Left cardiac atrium (tissue), 4 donors: ENCODE results near the gene MYO1D. TPM values are rescaled to one million over a fixed set of nuclear protein-coding genes. Genes with fewer than 3 reads are reported as not detected.
"Not testable (repeated sequence)": the region's sequence is repeated elsewhere in the genome, so short reads cannot be mapped to it uniquely, and the experiment has no call there.

ENCODE experiments used
- ATAC-seq, 2 donors: fragments of 200-7000 bp; cut with Tn5 transposase; one replicate each; pipeline ENCODE4 v1.9.1; 2020; ENCODE audit warnings: mild to moderate bottlenecking in 2 of 2, moderate library complexity in 2 of 2
- DNase-seq: peaks from one replicate; pipeline ENCODE4 v3.0.0-alpha.2; 2020
- intact Hi-C, 2 donors: fragments of 100-400 bp; cut with DNase I; formaldehyde crosslinking; loops; one replicate each; pipeline versions ENCODE4 v1.14.1 to v1.15.1; 2022 to 2023
- total RNA-seq, 2 donors: library from RNA; stranded (reverse); fragmentation: NEBNext Ultra II Directional; extraction: Animal tissue kit (Norgen Biotek cat#: 25700); gene quantifications; one replicate each; pipeline ENCODE4 v1.2.1, GENCODE V29; 2021
- donor health status: DM: no; HTN: yes; CAD: no.
- donor health status: DM: no; HTN: yes; CAD: no; lungs with severe emphysema.
- donor health status: DM: yes; HTN: yes; CAD: no.
- donor health status: Dilated cardiomyopathy.

MYO1D gene
- total RNA-seq, 2 donors from 2014 or later, result 9.5 to 21.8 TPM

GRCh38 chr17:32483451-32484019 lies 393.4 kb downstream of the MYO1D start:
- peak; percentile 85 for DNase-seq
- ATAC-seq, result peak; percentile 65 to 74
- intact Hi-C loops, result loop anchor here in 1 of 2 donors (10.0 kb wide), 1 partner anchor 271 kb away; no protein-coding TSS in a partner anchor

DNA sequence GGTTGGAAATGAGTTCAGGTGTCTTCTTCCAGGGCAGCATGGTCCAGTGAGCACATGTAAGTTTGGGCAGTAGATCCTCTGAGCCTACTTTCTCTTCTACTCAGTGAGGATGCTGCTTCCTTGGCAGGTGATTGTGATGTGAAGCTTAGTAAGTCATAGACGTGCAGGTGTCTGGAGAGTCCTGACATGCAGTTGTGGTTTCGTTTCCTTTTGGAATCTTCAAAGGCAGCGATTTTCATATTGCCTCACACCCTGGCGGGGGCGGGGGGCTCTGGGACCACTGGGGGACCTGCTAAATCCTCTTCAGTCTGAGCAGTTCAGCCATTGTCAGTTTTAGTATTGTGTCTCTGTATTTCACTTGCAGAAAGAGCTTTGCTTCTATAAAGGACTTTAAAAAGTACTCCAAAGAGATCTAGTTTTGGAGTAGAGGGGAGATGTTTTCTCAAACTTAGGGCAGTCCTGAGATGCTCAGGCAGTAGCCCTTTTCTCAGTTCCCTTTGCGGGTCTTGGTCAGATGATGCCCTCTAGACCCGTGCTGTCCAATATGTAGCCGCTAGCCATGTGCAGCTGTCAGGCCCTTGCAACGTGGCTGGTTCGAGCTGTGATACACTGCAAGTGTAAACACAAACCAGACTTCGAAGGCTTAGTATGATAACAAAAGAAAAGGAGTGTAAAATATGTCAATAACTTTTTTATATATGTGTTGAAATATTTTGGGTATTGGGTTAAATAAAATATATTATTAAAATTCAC lies 394.2 kb downstream of the MYO1D start:
- intact Hi-C loops, result loop anchor here in 1 of 2 donors (10.0 kb wide), 1 partner anchor 272 kb away; no protein-coding TSS in a partner anchor
- DNase-seq (no peak), ATAC-seq (no peak)

DNA sequence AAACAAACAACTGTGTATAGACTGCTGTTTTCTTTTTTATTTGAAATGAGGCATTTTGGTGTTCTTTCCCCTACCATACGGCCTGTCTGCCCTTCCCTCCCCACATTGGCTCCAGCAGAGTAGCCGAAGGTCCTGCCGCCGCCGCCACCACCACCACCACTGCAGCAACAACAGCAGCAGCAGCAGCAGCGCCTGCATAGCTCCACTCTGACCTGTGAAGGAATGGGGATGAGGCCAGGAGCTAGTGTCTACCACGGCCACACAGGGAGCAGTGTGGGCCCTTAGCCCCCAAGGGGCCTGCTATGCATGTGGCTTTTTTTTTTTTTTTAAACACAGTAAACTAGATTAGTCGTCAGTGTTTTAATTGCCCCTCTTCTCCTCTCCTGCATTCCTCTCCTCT lies 395.7 kb downstream of the MYO1D start:
- ATAC-seq (no peak), DNase-seq (no peak)
- intact Hi-C loops, result loop anchor here in 1 of 2 donors (10.0 kb wide), 1 partner anchor 274 kb away; no protein-coding TSS in a partner anchor

- ATAC-seq (no peak), DNase-seq (no peak)
- intact Hi-C loops, result no loop called here
Observed at GRCh38 chr17:32479074-32479617, 397.8 kb downstream of the MYO1D start.

GRCh38 chr17:32477220-32477619 lies 399.7 kb downstream of the MYO1D start:
- intact Hi-C loops, result no loop called here
- DNase-seq (no peak), ATAC-seq (no peak)

- DNase-seq (no peak), ATAC-seq (no peak)
- intact Hi-C loops, result no loop called here
Observed at GRCh38 chr17:32475258-32475657, 401.7 kb downstream of the MYO1D start.

DNA sequence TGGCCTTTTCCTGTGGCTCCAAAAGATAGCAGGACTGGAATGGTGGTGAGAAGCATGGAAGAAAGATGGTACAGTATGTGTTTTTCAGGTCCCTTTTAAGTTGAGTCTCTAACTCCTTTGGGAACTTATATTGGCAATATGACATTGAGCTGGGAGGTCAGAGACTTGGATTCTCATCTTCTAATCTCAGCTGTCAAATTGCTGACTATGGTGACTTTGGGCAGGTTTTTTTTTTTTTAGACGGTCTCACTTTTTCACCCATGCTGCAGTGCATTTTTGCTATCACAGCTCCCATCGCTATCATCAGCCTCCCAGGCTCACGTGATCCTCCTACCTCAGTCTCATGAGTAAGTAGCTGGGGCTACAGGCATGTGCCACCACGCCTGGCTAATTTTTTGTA lies 405.3 kb downstream of the MYO1D start:
- intact Hi-C loops, result no loop called here
- ATAC-seq (no peak), DNase-seq (no peak)

GRCh38 chr17:32470405-32471167 lies 406.3 kb downstream of the MYO1D start:
- DNase-seq, result no peak
- intact Hi-C loops, result no loop called here
- peak; percentile 30 to 48 for ATAC-seq

GRCh38 chr17:32467949-32468348 lies 409.0 kb downstream of the MYO1D start:
- ATAC-seq, result no peak
- intact Hi-C loops, result no loop called here
- no peak for DNase-seq

GRCh38 chr17:32464374-32464773 lies 412.6 kb downstream of the MYO1D start:
- intact Hi-C loops, result loop anchor here (5.0 kb wide), 1 partner anchor 293 kb away; no protein-coding TSS in a partner anchor
- DNase-seq (no peak), ATAC-seq (no peak)

DNA sequence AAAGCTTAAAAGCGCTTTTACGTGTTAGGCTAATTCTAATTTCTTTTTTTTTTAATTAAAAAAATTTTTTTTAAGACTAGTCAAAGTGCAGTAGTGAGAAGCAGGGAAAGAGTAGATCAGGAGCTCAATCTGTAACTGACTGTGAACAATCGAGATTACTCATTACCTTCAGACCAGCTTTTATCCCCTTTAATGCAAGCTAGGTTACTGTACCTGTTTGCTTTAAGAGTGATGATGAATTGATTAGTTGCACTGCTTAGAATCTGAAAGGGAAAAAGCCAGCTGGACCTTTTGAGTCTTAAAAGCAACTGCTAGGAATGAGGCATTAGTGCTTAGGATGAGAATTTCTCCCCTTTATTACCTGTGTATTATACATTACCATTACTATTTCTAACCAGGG lies 413.6 kb downstream of the MYO1D start:
- no peak for DNase-seq
- intact Hi-C loops, result loop anchor here (5.0 kb wide), 1 partner anchor 294 kb away; no protein-coding TSS in a partner anchor
- ATAC-seq, result no peak

GRCh38 chr17:32461853-32462617 lies 414.9 kb downstream of the MYO1D start:
- DNase-seq (peak; percentile 56), ATAC-seq (peak; percentile 44 to 69)
- intact Hi-C loops, result loop anchor here (5.0 kb wide), 1 partner anchor 295 kb away; no protein-coding TSS in a partner anchor

- ATAC-seq, result no peak
- intact Hi-C loops, result loop anchor here (5.0 kb wide), 1 partner anchor 296 kb away; no protein-coding TSS in a partner anchor
- no peak for DNase-seq
Observed at GRCh38 chr17:32461498-32461852, 415.4 kb downstream of the MYO1D start.

DNA sequence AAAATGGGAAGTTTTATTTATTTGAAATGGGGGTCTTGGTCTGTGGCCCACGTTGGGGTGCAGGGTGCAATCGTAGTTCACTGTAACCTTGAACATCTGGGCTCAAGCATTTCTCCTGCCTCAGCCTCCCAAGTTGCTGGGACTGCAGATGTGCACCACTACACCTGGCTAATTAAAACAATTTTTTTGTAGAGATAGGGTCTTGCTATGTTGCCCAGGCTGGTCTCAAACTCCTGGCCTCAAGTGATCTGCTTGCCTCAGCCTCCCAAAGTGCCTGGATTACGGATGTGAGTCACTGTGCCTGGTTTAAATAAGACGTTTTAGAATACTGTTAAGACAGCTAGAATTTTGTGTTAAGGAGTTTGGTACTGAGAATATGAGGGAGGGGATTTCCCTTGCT lies 416.9 kb downstream of the MYO1D start:
- ATAC-seq (no peak), DNase-seq (no peak)
- intact Hi-C loops, result loop anchor here (5.0 kb wide), 1 partner anchor 297 kb away; no protein-coding TSS in a partner anchor

DNA sequence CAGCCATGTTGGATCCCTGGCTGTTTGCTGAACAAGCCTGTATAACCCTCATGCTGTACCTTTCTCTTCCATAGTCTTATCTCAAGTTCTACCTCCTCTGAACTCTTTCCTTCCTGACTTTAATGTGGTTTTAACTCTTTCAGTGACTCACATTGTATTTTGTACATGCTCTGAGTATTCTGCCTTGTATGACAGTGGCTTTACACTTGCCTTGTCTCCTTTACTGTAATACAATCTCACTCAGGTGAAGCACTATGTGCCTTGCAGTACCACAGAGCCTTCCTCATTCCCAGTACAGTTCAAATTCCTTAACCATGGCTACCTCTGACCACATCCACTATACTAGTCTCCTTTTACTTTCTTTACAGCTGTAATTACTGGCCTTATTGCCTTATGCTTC lies 418.6 kb downstream of the MYO1D start:
- DNase-seq (no peak), ATAC-seq (no peak)
- intact Hi-C loops, result no loop called here

- intact Hi-C loops, result no loop called here
- no peak for ATAC-seq
- no peak for DNase-seq
Observed at GRCh38 chr17:32453370-32453769, 423.6 kb downstream of the MYO1D start.

- no peak for DNase-seq
- no peak for ATAC-seq
- intact Hi-C loops, result no loop called here
Observed at GRCh38 chr17:32452281-32452680, 424.6 kb downstream of the MYO1D start.

GRCh38 chr17:32451879-32452278 lies 425.0 kb downstream of the MYO1D start:
- ATAC-seq (no peak), DNase-seq (no peak)
- intact Hi-C loops, result no loop called here

DNA sequence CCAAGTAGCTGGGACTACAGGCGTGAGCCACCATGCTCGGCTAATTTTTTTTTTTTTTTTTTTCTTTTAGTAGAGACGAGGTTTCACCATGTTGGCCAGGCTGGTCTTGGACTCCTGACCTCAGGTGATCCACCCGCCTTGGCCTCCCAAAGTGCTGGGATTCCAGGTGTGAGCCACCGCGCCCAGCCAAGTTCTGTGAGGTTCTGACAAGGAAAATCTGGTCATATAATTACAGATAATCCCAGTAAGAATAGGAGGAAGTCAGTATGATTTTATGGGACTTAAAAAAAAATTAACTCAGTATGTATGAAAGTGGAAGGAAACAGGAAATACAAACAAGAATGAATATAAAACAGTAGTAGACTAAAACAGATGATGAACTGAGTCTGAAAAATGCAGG lies 426.5 kb downstream of the MYO1D start:
- intact Hi-C loops, DNase-seq, ATAC-seq: not testable (repeated sequence)
